ENCODE results near the gene HOXD3.

The HOXD3 gene

DNA sequence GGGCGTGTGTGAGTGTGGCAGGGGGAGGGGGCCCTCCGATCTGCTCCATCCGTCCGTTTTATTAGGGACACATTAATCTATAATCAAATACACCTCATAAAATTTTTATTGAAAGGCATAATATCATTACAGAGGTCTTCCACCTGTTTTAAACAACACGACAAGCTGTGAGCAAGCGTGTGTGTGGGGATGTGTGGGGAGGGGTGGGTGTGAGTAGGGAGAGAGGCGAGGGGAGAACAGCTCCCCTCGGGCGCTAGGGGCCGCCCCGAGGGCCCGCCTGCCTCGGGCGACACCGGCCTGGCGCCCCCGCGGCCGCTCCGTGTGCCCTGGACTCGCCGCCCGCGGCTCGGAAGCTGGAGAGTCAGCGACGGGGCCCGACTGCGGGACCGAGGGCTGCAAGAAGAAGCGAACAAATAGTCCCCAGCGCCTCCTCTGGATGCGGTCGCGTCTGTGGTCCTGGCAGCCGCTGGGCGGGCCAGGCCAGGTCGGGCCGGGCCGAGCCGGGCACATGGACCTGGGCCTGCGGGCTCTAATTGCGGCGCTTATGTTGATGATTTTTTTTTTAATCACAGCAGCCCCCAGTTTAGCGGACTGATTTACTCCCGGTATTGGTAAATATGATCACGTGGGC, 34.9 kb upstream of the HOXD3 start:
- DNase-seq = no peak

DNA sequence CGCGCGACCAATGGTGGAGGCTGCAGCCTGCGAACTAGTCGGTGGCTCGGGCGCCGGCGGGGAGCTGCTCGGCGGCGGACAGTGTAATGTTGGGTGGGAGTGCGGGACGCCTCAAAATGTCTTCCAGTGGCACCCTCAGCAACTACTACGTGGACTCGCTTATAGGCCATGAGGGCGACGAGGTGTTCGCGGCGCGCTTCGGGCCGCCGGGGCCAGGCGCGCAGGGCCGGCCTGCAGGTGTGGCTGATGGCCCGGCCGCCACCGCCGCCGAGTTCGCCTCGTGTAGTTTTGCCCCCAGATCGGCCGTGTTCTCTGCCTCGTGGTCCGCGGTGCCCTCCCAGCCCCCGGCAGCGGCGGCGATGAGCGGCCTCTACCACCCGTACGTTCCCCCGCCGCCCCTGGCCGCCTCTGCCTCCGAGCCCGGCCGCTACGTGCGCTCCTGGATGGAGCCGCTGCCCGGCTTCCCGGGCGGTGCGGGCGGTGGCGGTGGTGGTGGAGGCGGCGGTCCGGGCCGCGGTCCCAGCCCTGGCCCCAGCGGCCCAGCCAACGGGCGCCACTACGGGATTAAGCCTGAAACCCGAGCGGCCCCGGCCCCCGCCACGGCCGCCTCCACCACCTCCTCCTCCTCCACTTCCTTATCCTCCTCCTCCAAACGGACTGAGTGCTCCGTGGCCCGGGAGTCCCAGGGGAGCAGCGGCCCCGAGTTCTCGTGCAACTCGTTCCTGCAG, 34.3 kb upstream of the HOXD3 start, which contains the start of gene HOXD9:
Gene HOXD9 (plus strand): TSS at position 37 of the 728 bp plus-strand sequence. CDS start 50 bp downstream, at position 87.
- no peak for DNase-seq

DNA sequence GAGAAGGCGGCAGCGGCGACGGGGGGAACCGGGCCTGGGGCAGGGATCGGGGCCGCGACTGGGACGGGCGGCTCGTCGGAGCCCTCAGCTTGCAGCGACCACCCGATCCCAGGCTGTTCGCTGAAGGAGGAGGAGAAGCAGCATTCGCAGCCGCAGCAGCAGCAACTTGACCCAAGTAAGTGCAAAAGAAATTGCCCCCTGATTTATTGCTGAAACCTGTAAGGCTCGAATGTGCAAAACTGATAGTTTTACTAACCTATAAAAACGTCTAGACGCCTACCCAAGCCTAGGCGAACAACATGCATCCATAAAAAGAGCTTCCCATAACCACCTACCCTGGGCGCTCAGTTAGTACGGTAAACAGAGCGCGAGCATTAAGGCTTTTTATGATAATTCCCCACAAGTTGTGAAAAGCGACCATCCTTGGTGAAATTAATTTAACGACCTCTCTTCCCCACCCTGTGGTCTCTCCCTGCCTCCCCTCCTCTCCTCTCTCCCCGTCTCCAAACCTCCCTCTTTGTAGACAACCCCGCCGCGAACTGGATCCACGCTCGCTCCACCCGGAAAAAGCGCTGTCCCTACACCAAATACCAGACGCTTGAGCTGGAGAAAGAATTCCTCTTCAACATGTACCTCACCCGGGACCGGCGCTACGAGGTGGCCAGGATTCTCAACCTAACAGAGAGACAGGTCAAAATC, 33.5 kb upstream of the HOXD3 start:
- no peak for DNase-seq

DNA sequence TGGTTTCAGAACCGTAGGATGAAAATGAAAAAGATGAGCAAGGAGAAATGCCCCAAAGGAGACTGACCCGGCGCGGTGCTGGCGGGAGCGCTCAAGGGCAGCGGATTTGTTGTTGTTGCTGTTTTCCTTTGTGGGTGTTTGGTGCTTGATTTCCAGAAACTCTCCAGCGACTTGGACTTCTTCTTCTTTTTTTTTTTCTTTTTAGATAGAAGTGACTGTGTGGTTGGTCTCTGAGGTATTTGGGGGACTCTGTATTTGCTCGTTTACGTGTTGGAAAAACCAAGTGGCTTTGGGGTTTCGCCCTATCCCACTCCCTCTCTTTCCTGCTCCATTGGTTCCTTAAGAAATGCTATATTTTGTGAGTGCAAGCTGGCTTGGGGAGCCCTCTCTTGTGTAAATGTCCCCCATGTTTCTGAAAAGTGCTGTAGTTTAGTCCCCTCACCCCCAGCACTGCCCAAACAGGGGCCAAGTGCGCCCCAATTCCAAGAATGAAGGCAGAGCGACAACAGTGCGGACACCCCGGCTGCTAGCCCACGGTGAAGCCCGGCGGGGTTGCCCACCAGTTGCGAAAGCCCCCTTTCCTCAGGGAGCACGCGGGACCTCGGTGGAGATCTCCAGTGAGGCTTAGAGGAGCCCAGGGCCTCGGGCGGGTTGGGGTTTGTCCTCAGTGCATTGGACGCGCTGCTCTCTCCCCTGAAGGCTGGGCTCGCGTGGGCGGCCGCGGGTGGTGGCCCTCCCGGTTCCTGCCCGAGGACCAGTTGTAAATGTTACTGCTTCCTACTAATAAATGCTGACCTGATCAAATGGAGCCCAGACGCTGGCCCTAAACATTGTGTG, 32.8 kb upstream of the HOXD3 start:
- DNase-seq = no peak

DNA sequence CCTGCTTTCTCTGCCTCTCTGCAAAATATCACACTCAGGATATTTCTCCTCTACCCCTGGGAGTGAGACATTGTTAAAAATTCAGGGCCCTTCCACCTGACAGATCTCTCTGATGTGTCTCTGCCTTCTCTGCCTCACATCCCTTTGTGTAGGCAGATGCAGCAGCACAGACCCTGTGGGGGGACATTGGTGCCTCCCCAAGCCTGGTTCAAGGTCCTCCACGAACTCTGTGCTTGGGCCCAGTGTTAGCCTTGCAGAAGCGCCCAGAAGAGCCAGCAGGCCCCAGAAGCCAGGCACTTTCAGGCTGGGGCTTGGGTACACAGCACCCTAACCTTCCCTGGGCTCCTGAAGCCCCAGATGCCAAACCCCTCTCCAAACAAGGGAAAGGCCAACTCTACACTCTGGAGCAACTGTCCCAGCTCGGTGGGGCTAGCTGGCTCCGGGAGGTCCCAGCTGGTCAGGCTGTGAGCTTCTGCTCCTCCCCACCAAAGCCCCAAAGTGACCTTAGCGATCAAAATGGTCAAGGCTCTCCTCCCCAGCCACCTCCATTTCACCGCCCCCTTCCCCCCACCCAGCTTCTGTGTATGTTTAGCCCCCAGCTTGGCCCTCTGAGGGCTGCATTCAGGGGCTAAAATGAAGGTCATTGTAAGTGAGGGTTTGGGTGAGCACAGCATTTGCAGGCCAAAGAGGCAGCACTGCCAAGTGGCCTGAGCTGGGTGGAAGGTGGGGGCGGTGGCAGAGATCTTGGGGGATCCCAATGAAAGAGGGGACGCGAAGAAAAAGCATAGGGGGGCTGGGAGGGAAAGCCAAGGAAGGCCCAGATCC, 31.9 kb upstream of the HOXD3 start:
- DNase-seq = no peak

DNA sequence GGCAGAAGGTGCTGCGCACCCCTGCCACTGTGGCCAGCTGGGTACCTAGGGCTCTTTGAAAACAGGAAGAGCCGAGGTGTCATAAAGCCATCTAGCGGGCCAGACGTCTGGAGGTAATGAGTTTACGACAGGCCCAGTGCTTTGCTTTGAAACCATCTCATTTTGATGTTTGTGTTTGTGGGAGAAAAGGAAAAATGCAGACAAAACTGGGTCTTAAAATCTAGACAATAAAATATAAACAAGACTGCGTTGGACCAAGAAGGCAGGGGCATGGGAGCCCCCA, 31.4 kb upstream of the HOXD3 start:
- no peak for DNase-seq

DNA sequence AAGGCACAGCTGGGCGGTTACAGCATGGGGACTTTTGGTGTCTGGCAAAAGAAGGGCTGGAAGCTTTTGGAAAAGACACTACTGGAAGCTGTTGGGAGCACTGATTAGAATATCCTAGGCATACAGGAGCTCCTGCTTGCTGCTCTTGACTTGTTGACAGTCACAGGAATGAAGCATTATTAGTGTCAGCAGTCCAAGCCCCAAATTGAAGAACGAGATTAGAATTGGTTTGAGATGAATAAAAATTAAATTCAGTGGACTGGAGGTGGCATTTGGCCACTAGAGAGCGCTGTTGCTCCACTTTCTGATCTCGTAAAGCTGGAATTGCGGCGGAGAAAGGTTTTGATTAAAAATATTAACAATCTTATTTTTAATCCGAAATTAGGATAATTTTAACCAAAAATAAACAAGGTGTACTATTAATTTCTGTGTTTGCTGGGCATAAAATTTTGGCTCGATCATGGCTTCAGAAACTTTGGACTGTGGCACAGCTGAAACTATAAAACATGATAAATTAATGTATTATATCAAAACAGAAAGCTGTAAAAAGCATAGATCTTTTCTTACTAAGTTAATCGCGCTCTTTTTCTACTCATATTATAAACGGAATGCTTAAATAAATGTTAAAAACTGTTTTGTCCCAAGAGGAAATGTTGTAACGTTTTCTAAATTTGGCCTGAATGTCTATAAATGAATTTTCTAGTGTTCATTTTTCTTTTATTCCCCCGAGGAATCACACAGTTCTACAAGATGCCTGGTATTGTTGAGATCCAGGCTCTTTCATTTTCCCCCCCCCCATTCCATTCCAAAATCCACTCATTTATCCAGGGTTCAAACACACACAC, 30.0 kb upstream of the HOXD3 start:
- peak; percentile 17 to 51 (median 30) for DNase-seq

DNA sequence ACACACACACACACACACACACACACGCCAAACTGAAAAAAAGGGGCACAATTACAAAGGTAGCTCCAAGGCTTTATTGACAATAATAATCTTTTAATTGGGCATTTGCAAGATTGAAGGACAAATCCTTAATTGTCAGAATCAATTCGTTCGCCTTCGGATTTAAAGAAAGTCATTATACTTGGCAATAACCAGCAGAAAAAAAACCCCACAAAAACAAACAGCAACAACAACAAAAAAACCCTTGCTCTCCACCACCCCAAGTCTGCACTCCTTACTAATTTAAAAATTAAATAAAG, 29.4 kb upstream of the HOXD3 start:
- no peak for DNase-seq

DNA sequence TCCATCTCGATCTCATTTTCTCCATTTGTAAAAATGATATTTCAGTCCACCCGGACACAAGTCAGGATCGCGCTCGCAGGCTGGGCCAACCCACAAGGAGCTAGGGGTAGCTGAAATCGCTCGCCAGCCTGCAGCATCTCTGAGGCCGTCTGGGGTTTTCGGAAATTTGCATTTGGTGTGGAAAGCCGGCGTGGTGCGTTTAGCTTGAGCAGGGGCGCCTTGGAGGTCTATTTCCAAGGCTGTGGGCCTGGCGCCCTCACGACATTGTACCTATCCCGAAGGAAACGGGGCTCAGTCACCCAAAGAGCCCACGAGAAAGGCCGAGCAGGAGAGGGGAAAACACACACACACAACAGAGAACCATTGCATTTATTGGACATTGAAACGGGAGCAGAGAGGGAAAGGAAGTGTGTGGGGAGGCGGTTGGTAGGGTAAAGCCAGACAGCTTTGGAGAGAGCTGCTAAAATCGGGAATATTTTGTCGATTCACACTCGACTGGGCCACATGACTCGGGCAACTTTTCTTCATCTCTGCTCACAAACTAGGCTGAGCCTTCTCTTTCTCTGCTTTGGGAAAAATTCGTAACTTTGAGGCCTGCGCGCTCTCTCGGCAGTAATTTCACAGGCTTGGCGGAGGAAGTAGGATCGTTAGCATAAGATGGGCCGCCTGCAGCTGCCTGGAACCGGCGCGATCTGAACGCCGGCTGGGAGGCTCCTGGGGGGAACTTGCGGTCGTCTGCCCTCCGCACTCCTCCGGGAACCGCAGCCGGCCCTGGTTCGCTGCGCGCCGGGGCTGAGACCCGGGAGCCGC, 28.7 kb upstream of the HOXD3 start:
- DNase-seq = no peak

DNA sequence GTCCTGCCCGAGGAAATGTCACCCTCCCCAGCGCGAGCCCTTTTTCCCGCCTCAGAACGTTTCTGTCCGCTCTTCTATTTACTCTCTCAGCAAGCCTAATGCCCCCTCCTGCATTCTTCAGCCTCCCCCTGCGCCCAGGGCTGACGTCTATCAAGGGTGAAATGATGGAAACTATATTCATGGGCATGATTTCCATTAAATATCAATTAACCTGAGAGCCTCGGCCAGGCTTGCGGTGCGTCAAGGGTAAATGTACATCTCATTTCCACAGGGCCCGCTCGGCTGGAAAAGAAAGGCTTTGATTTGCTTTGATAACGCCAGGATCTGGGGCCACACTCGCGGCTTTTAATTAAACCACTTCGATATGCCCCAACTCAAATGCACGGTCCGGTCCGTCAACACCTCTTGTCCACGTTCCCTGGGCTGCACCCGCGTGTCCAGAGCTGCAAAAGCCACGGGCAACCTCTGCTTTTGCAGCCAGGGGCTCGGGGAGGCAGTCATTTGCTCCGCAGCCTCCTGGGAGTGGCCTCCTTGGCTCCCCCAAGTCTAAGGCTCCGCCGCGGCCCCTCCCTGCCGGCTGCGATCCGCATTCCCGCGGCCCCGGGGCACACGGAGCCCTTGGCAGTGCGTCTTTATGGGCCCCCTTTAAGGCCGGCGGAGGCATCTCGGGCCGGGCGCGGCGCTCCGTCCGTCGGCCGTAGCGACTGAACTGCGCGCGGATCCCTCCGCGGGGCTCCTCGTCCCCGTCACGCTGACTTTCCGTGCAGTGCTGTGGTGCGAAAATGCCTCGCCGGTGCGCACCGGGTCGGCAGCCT, 27.9 kb upstream of the HOXD3 start, which contains the start of gene HOXD8:
Gene HOXD8 (plus strand): TSS at position 724 of the 815 bp plus-strand sequence. CDS start 662 bp downstream, outside the sequence.
- no peak for DNase-seq

DNA sequence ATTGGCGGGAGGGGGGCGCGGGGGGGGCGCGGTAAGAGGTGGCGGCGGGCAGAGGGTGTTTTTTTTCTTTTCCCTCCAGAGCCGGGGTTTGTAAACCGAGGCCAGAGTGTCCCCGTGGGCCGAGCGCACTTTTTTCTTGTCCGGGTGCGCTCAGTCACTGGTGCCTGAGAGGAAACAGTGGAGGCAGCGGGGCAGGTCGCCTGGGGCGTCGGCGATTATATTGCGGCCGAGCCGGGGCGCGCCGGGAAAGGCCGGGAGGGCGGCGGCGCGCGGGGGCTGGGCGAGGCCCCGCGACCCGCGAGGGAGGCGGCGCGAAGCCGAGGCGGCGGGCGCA, 27.3 kb upstream of the HOXD3 start:
- no peak for DNase-seq

DNA sequence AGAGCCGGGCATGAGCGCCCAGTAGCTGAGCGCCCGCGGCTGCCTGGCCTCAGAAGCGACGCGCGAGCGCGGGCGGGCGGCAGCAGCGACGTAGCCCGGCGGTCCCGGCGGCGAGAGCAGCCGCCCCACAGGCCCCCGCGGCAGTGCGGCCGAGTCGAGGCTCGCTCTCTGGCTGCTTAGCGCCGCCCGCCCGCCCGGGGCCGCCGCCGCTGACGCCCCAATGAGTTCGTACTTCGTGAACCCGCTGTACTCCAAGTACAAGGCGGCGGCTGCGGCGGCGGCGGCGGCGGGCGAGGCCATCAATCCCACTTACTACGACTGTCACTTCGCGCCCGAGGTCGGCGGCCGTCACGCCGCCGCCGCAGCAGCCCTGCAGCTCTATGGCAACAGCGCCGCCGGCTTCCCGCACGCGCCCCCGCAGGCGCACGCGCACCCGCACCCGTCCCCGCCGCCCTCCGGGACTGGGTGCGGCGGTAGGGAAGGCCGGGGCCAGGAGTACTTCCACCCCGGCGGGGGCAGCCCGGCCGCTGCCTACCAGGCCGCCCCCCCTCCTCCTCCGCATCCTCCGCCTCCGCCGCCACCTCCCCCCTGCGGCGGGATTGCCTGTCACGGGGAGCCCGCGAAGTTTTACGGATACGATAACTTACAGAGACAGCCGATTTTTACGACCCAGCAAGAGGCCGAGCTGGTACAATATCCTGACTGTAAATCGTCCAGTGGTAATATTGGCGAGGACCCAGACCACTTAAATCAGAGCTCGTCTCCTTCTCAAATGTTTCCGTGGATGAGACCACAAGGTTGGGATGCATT, 26.8 kb upstream of the HOXD3 start:
- DNase-seq = no peak

DNA sequence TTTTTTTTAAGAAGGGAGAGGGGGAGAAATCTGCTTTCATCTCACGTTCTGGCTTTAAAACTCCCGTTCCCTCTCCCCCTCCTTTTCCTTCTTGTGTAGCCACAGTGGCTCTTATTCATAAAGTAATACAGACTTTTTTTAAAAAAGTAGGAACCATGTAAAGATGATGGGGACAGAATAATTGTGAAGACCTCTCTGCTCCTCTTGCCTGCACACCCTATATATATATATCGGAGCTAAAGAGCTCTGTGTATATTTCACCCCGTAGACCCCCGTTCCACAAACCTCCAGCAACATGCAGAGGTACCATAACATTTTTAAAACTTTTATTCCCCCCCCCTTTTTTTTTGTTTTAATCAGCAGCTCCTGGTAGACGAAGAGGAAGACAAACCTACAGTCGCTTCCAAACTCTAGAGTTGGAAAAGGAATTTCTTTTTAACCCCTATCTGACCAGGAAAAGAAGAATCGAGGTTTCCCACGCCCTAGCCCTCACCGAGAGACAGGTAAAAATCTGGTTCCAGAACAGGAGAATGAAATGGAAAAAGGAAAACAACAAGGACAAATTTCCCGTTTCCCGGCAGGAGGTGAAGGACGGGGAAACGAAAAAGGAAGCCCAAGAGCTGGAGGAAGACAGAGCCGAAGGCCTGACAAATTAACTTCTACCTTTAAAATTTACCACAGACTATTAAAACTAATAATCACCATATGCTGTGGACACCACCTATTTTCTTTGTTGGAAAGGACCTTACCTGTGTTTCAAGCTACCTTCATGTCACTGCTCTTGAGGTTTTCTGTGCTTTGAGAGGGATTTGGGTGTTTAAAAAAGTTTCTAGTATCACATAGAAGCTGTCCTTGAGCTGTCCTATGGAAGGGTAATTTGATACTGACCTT, 25.9 kb upstream of the HOXD3 start:
- no peak for DNase-seq

DNA sequence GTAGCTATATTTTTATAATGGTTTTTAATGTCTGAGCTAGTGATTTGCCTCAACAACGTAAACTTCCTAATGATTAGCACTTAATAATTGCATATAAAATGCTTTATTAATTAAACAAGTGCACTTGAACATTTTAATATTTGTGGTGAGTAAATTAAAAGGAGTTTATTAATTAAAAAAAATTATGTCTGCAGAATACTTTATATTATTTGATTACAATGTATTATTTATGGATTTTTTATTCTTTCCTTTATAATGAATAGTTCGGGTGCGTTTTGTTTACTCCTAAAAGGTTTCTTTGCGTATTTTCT, 25.3 kb upstream of the HOXD3 start:
- DNase-seq = no peak

DNA sequence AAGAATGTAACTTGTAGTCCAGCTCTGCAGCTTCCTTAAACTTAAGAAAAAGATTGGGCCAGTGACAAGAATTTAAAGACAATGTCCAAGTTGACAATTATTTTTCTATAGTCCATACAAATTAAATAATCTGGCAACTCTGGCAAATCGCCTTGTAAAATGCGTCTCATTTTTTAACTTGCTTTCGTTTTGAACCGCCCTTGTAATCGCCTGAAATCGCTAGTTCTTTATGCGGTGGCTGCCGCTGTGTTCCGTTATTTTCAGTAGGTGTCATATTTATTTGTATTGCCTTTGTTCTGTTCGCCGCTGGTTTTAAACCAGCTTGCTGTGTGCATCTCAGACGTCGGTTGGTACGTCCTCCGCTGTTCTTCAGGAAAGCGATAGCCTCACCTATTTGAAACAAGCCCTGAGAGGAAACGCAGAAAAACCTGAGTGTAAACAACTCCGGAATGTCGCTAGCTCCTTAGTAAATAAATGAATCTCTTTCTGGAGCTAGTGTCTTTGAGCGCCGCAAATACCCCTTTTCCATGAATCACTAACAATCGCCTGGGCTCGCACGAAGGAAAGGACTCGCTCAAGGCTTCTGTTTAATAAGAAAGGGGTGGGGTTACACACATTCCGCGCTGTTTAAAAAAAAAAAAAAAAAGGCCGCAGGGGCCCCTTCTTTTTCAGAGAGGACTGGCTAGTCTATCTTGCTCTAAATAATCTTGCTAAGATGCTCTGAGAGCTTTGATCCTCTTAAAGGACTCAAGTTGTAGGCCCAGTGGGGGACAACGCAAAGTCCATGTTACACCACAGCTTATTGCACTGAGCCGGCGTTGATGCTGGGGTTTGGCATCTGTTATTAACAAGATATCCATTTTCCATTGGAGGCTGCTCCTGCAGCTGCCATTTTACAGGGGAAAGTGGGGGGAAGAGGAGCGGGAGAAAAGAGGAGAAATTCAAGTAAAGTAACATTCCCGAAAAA, 24.6 kb upstream of the HOXD3 start:
- DNase-seq = no peak

DNA sequence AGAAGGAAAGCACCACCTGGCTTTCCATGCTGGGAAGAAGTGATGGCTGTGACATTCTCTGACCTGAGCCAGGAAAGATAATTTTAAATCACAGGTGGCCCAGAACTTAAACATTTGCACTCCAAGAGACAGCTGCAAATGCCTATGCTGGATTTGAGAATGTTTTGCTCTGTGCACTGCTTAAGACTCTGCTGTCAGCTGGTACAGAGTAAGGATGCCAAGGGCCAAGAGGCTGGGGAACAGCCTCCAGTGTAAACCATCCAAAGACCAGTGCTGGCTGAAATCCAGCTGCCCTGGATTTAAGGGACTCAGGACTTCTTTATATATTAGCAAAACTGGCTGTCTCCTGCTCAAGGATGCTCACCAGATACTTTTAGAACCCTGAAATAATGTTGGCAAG, 23.7 kb upstream of the HOXD3 start:
- no peak for DNase-seq

DNA sequence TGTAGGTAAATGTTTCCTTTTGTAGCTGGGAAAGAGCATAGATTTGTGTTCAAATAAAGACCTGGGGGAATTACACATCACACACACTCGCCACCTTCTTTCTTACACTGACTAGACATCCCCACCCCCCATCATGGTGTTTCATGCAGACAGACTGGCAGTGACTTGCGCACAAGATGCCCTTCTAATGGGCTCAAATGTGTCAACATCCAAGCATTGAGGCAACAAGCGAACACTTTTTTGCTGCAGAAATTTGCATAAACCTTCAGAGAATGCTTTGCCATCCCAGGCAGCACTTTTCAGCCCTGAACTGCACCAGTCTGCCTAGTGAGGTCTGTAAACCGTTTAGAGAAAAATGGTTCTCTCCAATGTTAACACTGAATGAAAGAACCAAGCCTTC, 23.1 kb upstream of the HOXD3 start:
- DNase-seq = no peak
